GM06990 (cell line): ENCODE measurements around the gene ARRDC1.
A peak's percentile ranks its signal among the peaks of the same experiment; 100 is the strongest.

Source experiments
- DNase-seq: peaks from one replicate; pipeline ENCODE4 v3.0.0-alpha.2; 2011; ENCODE audit not compliant: insufficient read length; ENCODE audit errors: extremely low read depth
- H3K27me3 ChIP-seq: replicated peaks from 2 replicates; pipeline ENCODE4 v1.6.0; 2011; ENCODE audit warnings: low read length; ENCODE audit not compliant: control insufficient read depth, insufficient read depth
- H3K36me3 ChIP-seq: 2 replicates; pipeline ENCODE4 v1.5.1; 2011; ENCODE audit warnings: low read length; ENCODE audit not compliant: control insufficient read depth, insufficient read depth
- H3K4me3 ChIP-seq: replicated peaks from 2 replicates; pipeline ENCODE4 v1.5.1; 2011; ENCODE audit warnings: low read depth, mild to moderate bottlenecking, control low read depth, low read length
- CTCF ChIP-seq: IDR thresholded peaks from 2 replicates; pipeline ENCODE4 v1.5.1; 2011; ENCODE audit warnings: low read length, control low read depth, mild to moderate bottlenecking, inconsistent platforms; ENCODE audit not compliant: insufficient read depth, poor library complexity, severe bottlenecking

Gene ARRDC1

GRCh38 chr9:137569609-137570203 lies 35.8 kb upstream of the ARRDC1 start:
- H3K27me3 ChIP-seq, result no peaks in the 10 kb centered on the region
- no peak for TF ChIP-seq CTCF
- no peak for DNase-seq
- H3K4me3 ChIP-seq, result no peak overlapping the region
- peaks cover 19% of the 10 kb centered on the region for H3K36me3 ChIP-seq

GRCh38 chr9:137570566-137570965 lies 34.9 kb upstream of the ARRDC1 start:
- Histone ChIP-seq H3K27me3 (no peaks in the 10 kb centered on the region), H3K36me3 (peaks cover 23% of the 10 kb centered on the region), H3K4me3 (no peak overlapping the region)
- DNase-seq, result no peak
- no peak for TF ChIP-seq CTCF

- Histone ChIP-seq H3K4me3 (no peak overlapping the region), H3K27me3 (no peaks in the 10 kb centered on the region), H3K36me3 (peaks cover 23% of the 10 kb centered on the region)
- TF ChIP-seq CTCF, result no peak
- no peak for DNase-seq
Observed at GRCh38 chr9:137574192-137574591, 31.3 kb upstream of the ARRDC1 start.

GRCh38 chr9:137575364-137575715 lies 30.1 kb upstream of the ARRDC1 start:
- Histone ChIP-seq H3K36me3 (peaks cover 21% of the 10 kb centered on the region), H3K4me3 (peak overlapping the region; percentile 2), H3K27me3 (no peaks in the 10 kb centered on the region)
- no peak for TF ChIP-seq CTCF
- DNase-seq, result no peak

GRCh38 chr9:137575716-137576411 lies 29.6 kb upstream of the ARRDC1 start:
- peak overlapping the region; percentile 22 for H3K4me3 ChIP-seq
- peaks cover 19% of the 10 kb centered on the region for H3K36me3 ChIP-seq
- DNase-seq, result peak; percentile 64
- TF ChIP-seq CTCF, result peak; percentile 37
- H3K27me3 ChIP-seq, result no peaks in the 10 kb centered on the region
